C4-2B (cell line): Measurements from ENCODE around the gene ADH1C.

Experiments used
- CTCF ChIP-seq: fragments of 450-650 bp; conservative IDR thresholded peaks from 2 replicates; pipeline ENCODE4 v1.5.1; 2017; ENCODE audit warnings: mild to moderate bottlenecking
- ZFX ChIP-seq: fragments of 450-650 bp; IDR thresholded peaks from 2 replicates; pipeline ENCODE4 v1.6.1; 2017

GRCh38 chr4:99351487-99351886 is 1.1 kb downstream of the ADH1C start:
- TF ChIP-seq CTCF = no peak
- no peak for TF ChIP-seq ZFX
